Breast epithelium (tissue), 4 donors: ENCODE data around the gene NBEAL2. TPM values are rescaled to one million over a fixed set of nuclear protein-coding genes. Genes with fewer than 3 reads are reported as not detected.
A peak's percentile ranks its signal among the peaks of the same experiment; 100 is the strongest.

Source experiments
- DNase-seq, 2 donors: peaks; one replicate each; pipeline ENCODE4 v3.0.0-alpha.2; 2019; ENCODE audit warnings: low spot score in 2 of 2
- H3K27ac ChIP-seq, 2 donors: fragments of 200-600 bp; sonication (generic) in 1 of 2; one replicate each; pipeline ENCODE4 v1.5.1; 2016 to 2019; ENCODE audit warnings: mild to moderate bottlenecking in 1 of 2
- H3K27me3 ChIP-seq, 2 donors: fragments of 200-600 bp; sonication (generic) in 1 of 2; one replicate each; pipeline versions ENCODE4 v1.5.1 to v1.6.0; 2017 to 2019; ENCODE audit warnings: control low read depth in 1 of 2, mild to moderate bottlenecking in 1 of 2
- H3K36me3 ChIP-seq: fragments of 200-600 bp; one replicate; pipeline ENCODE4 v1.5.1; 2019
- H3K4me1 ChIP-seq, 2 donors: fragments of 200-600 bp; sonication (generic); one replicate each; pipeline ENCODE4 v1.5.1; 2016 to 2019; ENCODE audit warnings: control low read depth in 1 of 2
- H3K4me3 ChIP-seq, 3 donors: fragments of 200-600 bp; sonication (generic); 1 replicate in 2 of 3; 2 replicates in 1 of 3; pipeline ENCODE4 v1.5.1; 2016 to 2019; ENCODE audit warnings: mild to moderate bottlenecking in 3 of 3, moderate library complexity in 2 of 3
- H3K9me3 ChIP-seq, 2 donors: fragments of 200-600 bp; sonication (generic) in 1 of 2; one replicate each; pipeline ENCODE4 v1.5.1; 2016 to 2019; ENCODE audit warnings: control low read depth in 1 of 2
- CTCF ChIP-seq, 3 donors: fragments of 450-650 bp; IDR thresholded peaks; one replicate each; pipeline ENCODE4 v1.5.1; 2016 to 2017; ENCODE audit warnings: antibody characterized with exemption in 3 of 3, mild to moderate bottlenecking in 3 of 3, moderate library complexity in 3 of 3
- POLR2A ChIP-seq: fragments of 450-650 bp; IDR thresholded peaks from one replicate; pipeline ENCODE4 v1.6.1; 2016; ENCODE audit warnings: antibody characterized with exemption, mild to moderate bottlenecking, moderate library complexity
- POLR2AphosphoS5 ChIP-seq, 3 donors: sonication (generic); formaldehyde crosslinking; IDR thresholded peaks; one replicate each; pipeline ENCODE4 v1.6.1; 2017; ENCODE audit warnings: antibody characterized with exemption in 3 of 3
- intact Hi-C: fragments of 100-400 bp; cut with DNase I; formaldehyde crosslinking; loops from one replicate; pipeline ENCODE4 v1.15.1; 2023; ENCODE audit warnings: low total_unique reads
- total RNA-seq, 3 donors: library from RNA; depleted of rRNA; stranded (reverse); fragments of >200 nt; gene quantifications; one replicate each; pipeline ENCODE4 v1.1.0, GENCODE V29; 2016

The NBEAL2 gene
- total RNA-seq, 3 donors from 2014 or later: 16.8 to 58.3 (median 54.4) TPM

GRCh38 chr3:46939578-46940445 lies 39.7 kb upstream of the NBEAL2 start:
- no peaks in the 10 kb centered on the region for H3K36me3 ChIP-seq
- H3K4me3 ChIP-seq: no peak overlapping the region
- TF ChIP-seq POLR2A (no peak), CTCF (IDR thresholded peaks at IDR 0.05) (no peak), POLR2AphosphoS5 (IDR thresholded peaks at IDR 0.05) (no peak)
- no peaks in the 10 kb centered on the region for H3K27me3 ChIP-seq
- no peak for DNase-seq
- peaks cover 8 to 12% of the 10 kb centered on the region in 2 donors for H3K4me1 ChIP-seq
- H3K9me3 ChIP-seq: no peaks in the 10 kb centered on the region
- intact Hi-C loops: loop anchor here (2.0 kb wide), 1 partner anchor 27 kb away; no protein-coding TSS in a partner anchor
- H3K27ac ChIP-seq: peak overlapping the region; percentile 40 to 53

GRCh38 chr3:46942076-46942475 lies 37.4 kb upstream of the NBEAL2 start:
- Histone ChIP-seq H3K9me3 (no peaks in the 10 kb centered on the region), H3K27ac (peak overlapping the region in 1 of 2 donors; percentile 56), H3K4me1 (peaks cover 0 to 9% of the 10 kb centered on the region in 2 donors), H3K36me3 (no peaks in the 10 kb centered on the region), H3K4me3 (no peak overlapping the region), H3K27me3 (no peaks in the 10 kb centered on the region)
- no peak for DNase-seq
- intact Hi-C loops: no loop called here
- TF ChIP-seq POLR2AphosphoS5 (IDR thresholded peaks at IDR 0.05) (no peak), CTCF (IDR thresholded peaks at IDR 0.05) (no peak), POLR2A (no peak)

- Histone ChIP-seq H3K27me3 (no peaks in the 10 kb centered on the region), H3K9me3 (no peaks in the 10 kb centered on the region), H3K4me1 (peaks cover 0 to 14% of the 10 kb centered on the region in 2 donors), H3K36me3 (no peaks in the 10 kb centered on the region), H3K27ac (peak overlapping the region; percentile 56 to 62), H3K4me3 (no peak overlapping the region)
- intact Hi-C loops: no loop called here
- no peak for DNase-seq
- TF ChIP-seq POLR2AphosphoS5 (IDR thresholded peaks at IDR 0.05) (no peak), CTCF (IDR thresholded peaks at IDR 0.05) (no peak), POLR2A (no peak)
Observed at GRCh38 chr3:46942481-46943236, 36.8 kb upstream of the NBEAL2 start.

- no peaks in the 10 kb centered on the region for H3K36me3 ChIP-seq
- no peaks in the 10 kb centered on the region for H3K9me3 ChIP-seq
- intact Hi-C loops: loop anchor here (1.0 kb wide), 1 partner anchor 35 kb away; no protein-coding TSS in a partner anchor
- TF ChIP-seq POLR2A: no peak
- no peak for TF ChIP-seq POLR2AphosphoS5 (IDR thresholded peaks at IDR 0.05)
- no peak for TF ChIP-seq CTCF (IDR thresholded peaks at IDR 0.05)
- no peak overlapping the region for H3K4me3 ChIP-seq
- H3K27me3 ChIP-seq: no peaks in the 10 kb centered on the region
- peak overlapping the region; percentile 56 to 64 for H3K27ac ChIP-seq
- no peak for DNase-seq
- H3K4me1 ChIP-seq: peaks cover 0 to 23% of the 10 kb centered on the region in 2 donors
Observed at GRCh38 chr3:46943237-46944187, 36.0 kb upstream of the NBEAL2 start.
